ENCODE data around the gene VAX1. TPM values are rescaled to one million over a fixed set of nuclear protein-coding genes. Genes with fewer than 3 reads are reported as not detected.

VAX1 gene
- total RNA-seq, 3 donors from 2014 or later: not detected

DNA sequence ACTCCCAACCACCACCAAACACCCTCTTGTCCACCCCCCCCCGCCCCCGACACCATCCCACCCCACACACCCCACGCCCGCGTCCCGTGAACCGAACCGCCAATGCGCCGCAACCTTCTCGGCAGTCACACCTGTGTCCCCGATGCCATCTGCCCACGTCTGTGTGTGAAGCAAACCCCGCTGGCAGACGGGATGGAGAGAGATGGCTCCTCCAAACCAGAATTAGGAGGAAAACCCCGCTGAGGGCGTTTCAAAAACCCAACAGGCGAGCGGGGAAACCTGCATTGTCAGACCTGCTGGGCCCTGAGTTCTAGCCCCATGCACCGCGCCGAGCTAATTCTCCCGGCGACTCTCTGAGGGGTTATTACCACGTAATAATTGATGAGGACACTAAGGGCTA is 30.7 kb upstream of the VAX1 start:
- TF ChIP-seq, protein P1, sequence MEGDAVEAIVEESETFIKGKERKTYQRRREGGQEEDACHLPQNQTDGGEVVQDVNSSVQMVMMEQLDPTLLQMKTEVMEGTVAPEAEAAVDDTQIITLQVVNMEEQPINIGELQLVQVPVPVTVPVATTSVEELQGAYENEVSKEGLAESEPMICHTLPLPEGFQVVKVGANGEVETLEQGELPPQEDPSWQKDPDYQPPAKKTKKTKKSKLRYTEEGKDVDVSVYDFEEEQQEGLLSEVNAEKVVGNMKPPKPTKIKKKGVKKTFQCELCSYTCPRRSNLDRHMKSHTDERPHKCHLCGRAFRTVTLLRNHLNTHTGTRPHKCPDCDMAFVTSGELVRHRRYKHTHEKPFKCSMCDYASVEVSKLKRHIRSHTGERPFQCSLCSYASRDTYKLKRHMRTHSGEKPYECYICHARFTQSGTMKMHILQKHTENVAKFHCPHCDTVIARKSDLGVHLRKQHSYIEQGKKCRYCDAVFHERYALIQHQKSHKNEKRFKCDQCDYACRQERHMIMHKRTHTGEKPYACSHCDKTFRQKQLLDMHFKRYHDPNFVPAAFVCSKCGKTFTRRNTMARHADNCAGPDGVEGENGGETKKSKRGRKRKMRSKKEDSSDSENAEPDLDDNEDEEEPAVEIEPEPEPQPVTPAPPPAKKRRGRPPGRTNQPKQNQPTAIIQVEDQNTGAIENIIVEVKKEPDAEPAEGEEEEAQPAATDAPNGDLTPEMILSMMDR (IDR thresholded peaks at IDR 0.05): no peak
- no peak for DNase-seq
- intact Hi-C loops (cut with DNase I, micrococcal nuclease): no loop called here
- no peaks in the 10 kb centered on the region for H3K36me3 ChIP-seq (ENCODE audit: low read depth)
- no peaks in the 10 kb centered on the region for H3K9me3 ChIP-seq
- no peak for ATAC-seq
- peaks cover 16% of the 10 kb centered on the region for H3K4me1 ChIP-seq (ENCODE audit: low read depth)
- no peak overlapping the region for H3K4me3 ChIP-seq

DNA sequence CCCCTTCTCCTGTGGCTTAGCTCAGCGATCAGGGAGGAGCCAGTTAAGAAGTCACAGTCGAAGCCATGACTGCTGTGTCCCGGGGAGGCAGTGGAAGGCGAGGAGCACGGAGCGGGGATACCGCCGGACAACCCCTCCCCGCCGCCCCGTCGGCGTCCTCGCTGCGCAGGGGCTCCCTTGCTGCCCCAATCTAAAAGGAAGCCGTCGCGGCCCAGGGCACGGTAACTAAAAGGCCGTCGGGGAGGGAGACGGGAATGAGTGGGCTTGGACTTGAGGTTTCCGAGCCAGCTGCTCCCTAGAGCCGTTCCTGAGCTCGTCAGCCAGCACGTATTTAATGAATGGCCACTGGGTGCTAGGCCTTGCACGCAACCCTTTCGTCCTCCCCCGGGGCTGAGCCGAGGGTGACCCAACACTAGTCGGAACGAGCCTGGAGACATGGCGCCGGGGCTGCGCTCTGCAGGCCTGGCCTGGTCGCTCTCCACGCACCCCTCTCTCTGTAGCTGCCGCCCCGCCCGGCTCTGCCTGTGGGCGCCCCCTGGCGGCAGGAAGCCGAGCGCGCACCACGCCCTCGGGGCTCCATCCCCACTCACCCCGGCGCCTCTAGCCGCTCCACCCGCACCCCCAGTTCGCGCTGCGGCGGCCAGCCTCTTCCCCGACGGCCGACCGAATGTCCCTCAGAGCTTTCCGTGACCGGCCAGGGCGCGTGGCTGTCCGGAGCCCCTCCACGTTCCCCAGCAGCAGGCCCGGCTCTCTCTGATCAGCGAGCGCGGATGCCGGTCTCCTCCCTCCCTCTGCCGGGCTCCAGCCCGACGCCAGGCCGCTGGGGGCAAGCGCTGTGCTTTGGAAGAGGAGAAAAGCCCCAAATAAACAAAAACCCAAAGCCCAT is 30.0 kb upstream of the VAX1 start:
- ATAC-seq (peak; percentile 91), DNase-seq (peak; percentile 63 to 74 (median 70))
- intact Hi-C loops (cut with DNase I, micrococcal nuclease): no loop called here
- Histone ChIP-seq H3K36me3 (ENCODE audit: low read depth) (no peaks in the 10 kb centered on the region), H3K4me1 (ENCODE audit: low read depth) (peaks cover 23% of the 10 kb centered on the region), H3K4me3 (no peak overlapping the region), H3K9me3 (no peaks in the 10 kb centered on the region)
- TF ChIP-seq, protein P1 (IDR thresholded peaks at IDR 0.05): peak; percentile 80

DNA sequence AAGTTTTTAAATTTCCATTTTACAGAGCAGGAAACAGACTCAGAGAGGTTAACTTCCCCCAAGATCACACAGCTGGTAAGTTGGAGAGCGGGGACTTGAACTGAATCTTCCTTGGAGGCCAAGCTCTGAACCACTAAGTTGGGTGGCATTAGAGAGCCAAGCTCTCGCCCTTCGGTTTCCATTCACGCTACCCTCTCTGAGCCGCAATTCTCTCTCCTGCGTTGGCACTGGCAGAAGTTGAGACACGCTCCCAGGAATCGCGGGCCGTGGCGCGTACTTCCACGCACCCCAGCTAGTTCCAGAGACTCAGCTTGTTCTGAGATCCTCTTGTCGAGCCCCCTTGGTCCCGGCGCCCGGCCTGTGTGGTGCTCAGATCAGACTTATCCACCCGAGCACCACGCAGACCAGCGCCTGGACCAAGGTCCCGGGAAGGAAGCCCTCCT is 29.3 kb upstream of the VAX1 start:
- intact Hi-C loops (cut with DNase I, micrococcal nuclease): no loop called here
- H3K36me3 ChIP-seq (ENCODE audit: low read depth): no peaks in the 10 kb centered on the region
- no peak for ATAC-seq
- H3K9me3 ChIP-seq: no peaks in the 10 kb centered on the region
- no peak overlapping the region for H3K4me3 ChIP-seq
- TF ChIP-seq, protein P1 (IDR thresholded peaks at IDR 0.05): no peak
- no peak for DNase-seq
- H3K4me1 ChIP-seq (ENCODE audit: low read depth): peaks cover 29% of the 10 kb centered on the region

DNA sequence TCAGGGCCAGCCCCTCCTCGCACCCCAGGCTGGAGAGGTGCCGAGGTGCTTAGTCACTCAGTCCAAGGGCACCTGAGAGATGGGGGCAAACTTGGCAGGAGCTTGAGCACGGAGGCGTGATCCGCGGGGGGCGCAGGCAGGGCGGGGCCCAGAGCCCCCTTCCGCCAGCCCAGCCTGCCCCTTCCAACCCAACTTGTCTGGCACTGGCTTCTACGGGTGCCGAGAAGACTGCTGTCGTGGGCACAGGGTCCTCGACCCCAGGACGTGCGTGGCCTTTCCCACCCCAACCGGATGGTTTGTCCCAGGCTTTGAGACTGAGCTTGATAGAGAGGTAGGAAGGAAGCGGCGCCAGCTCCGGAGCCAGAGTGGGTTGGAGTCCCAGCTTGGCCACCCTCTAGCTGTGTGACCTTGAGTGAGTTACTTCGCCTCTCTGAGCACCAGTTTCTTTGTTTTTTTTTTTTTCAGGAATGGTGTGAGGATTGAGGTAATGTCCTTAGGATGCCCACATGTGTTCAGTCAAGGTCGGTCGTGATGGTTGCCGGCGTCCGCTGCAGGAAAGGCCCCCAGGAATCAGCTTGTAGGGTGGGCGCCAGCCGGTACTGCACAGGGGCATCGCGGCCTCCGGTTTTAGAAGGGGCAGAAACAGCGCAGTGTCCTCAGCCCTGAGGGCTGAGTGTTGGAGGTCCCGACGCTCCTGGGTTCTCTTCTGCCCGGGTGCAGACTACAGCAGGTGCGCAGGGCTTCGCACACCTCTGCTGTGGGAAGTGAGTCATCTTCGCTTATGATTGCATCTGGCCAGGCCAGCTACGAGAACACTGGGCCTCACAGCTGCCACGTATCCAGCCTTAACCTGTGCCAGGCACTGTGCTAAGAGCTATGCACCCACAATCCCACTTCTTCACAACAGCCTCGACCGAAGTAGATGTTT is 28.6 kb upstream of the VAX1 start:
- intact Hi-C loops (cut with DNase I, micrococcal nuclease): no loop called here
- no peaks in the 10 kb centered on the region for H3K9me3 ChIP-seq

More for the DNA sequence above, 28.6 kb upstream of the VAX1 start:
- peak; percentile 51 for ATAC-seq
- Histone ChIP-seq H3K4me3 (no peak overlapping the region), H3K4me1 (ENCODE audit: low read depth) (peaks cover 30% of the 10 kb centered on the region), H3K36me3 (ENCODE audit: low read depth) (no peaks in the 10 kb centered on the region)
- TF ChIP-seq, protein P1 (IDR thresholded peaks at IDR 0.05): no peak
- no peak for DNase-seq
